Cardiac muscle cell (in vitro differentiated cells and primary cell): ENCODE measurements around the gene PLP1. TPM values are rescaled to one million over a fixed set of nuclear protein-coding genes. Genes with fewer than 3 reads are reported as not detected.

ENCODE experiments used
- DNase-seq, 2 donors: peaks; one replicate each; pipeline versions ENCODE4 v3.0.0 to v3.0.0-alpha.2; 2010 to 2017; ENCODE audit warnings: low read depth in 1 of 2, low spot score in 1 of 2
- H3K27ac ChIP-seq: fragments of 200-600 bp; sonication (generic); 2 replicates; pipeline ENCODE4 v1.5.1; 2016
- H3K27me3 ChIP-seq: fragments of 200-600 bp; sonication (generic); 2 replicates; pipeline ENCODE4 v1.6.0; 2016; ENCODE audit warnings: control low read depth
- H3K36me3 ChIP-seq: fragments of 200-600 bp; sonication (generic); 2 replicates; pipeline ENCODE4 v1.5.1; 2016; ENCODE audit warnings: control low read depth
- H3K4me1 ChIP-seq: fragments of 200-600 bp; sonication (generic); 2 replicates; pipeline ENCODE4 v1.8.1; 2017; ENCODE audit warnings: low read depth, mild to moderate bottlenecking, mixed run types
- H3K4me3 ChIP-seq: fragments of 200-600 bp; sonication (generic); 2 replicates; pipeline ENCODE4 v1.5.1; 2016; ENCODE audit warnings: mild to moderate bottlenecking
- H3K9me3 ChIP-seq: fragments of 200-600 bp; sonication (generic); 2 replicates; pipeline ENCODE4 v1.5.1; 2017; ENCODE audit warnings: low read depth, mild to moderate bottlenecking, control low read depth
- CTCF ChIP-seq: IDR thresholded peaks from 2 replicates; pipeline ENCODE4 v1.5.1; 2012; ENCODE audit warnings: low read depth, mild to moderate bottlenecking, low read length
- polyA plus RNA-seq: library from polyadenylated mRNA; unstranded; fragments of >200 nt; fragmentation: Nextera tagmentation; extraction: Ambion mirVana; gene quantifications from 2 replicates; pipeline ENCODE4 v1.2.1, GENCODE V29; 2016
- total RNA-seq: library from RNA; depleted of rRNA; stranded (reverse); fragments of >200 nt; gene quantifications from 2 replicates; pipeline ENCODE4 v1.2.3, GENCODE V29; 2016

Gene PLP1
- total and polyA plus RNA-seq, 2 experiments from 2014 or later = 0.03 TPM; not detected in 1

GRCh38 chrX:103773445-103773844, 3.2 kb upstream of the PLP1 start:
- Histone ChIP-seq H3K36me3 (no peaks in the 10 kb centered on the region), H3K9me3 (no peaks in the 10 kb centered on the region), H3K27me3 (no peaks in the 10 kb centered on the region), H3K4me3 (no peak overlapping the region), H3K4me1 (no peaks in the 10 kb centered on the region), H3K27ac (no peak overlapping the region)
- no peak for DNase-seq
- no peak for TF ChIP-seq CTCF

GRCh38 chrX:103774070-103774642, 2.5 kb upstream of the PLP1 start:
- no peaks in the 10 kb centered on the region for H3K27me3 ChIP-seq
- no peaks in the 10 kb centered on the region for H3K36me3 ChIP-seq
- peak; percentile 55 for TF ChIP-seq CTCF
- no peak overlapping the region for H3K27ac ChIP-seq
- no peaks in the 10 kb centered on the region for H3K9me3 ChIP-seq
- no peak overlapping the region for H3K4me3 ChIP-seq
- H3K4me1 ChIP-seq = no peaks in the 10 kb centered on the region
- peak; percentile 17 to 75 for DNase-seq

- no peaks in the 10 kb centered on the region for H3K36me3 ChIP-seq
- peak in 1 of 2 donors; percentile 66 for DNase-seq
- H3K27me3 ChIP-seq = no peaks in the 10 kb centered on the region
- no peak overlapping the region for H3K4me3 ChIP-seq
- no peaks in the 10 kb centered on the region for H3K9me3 ChIP-seq
- H3K4me1 ChIP-seq = no peaks in the 10 kb centered on the region
- no peak overlapping the region for H3K27ac ChIP-seq
- TF ChIP-seq CTCF = no peak
Observed at GRCh38 chrX:103779141-103779789, 2.6 kb downstream of the PLP1 start.

GRCh38 chrX:103780336-103781061, 3.9 kb downstream of the PLP1 start:
- Histone ChIP-seq H3K36me3 (no peaks in the 10 kb centered on the region), H3K4me3 (no peak overlapping the region), H3K4me1 (no peaks in the 10 kb centered on the region), H3K27me3 (no peaks in the 10 kb centered on the region), H3K9me3 (no peaks in the 10 kb centered on the region), H3K27ac (no peak overlapping the region)
- no peak for DNase-seq
- TF ChIP-seq CTCF = no peak

- H3K4me1 ChIP-seq = no peaks in the 10 kb centered on the region
- H3K9me3 ChIP-seq = no peaks in the 10 kb centered on the region
- TF ChIP-seq CTCF = no peak
- no peaks in the 10 kb centered on the region for H3K27me3 ChIP-seq
- no peaks in the 10 kb centered on the region for H3K36me3 ChIP-seq
- no peak overlapping the region for H3K27ac ChIP-seq
- no peak overlapping the region for H3K4me3 ChIP-seq
- DNase-seq = no peak
Observed at GRCh38 chrX:103781062-103781402, 4.4 kb downstream of the PLP1 start.
